SW480 (cell line): Measurements from ENCODE around the gene CHMP2A.
A peak's percentile ranks its signal among the peaks of the same experiment; 100 is the strongest.

Experiments used
- DNase-seq: peaks from one replicate; pipeline ENCODE4 v3.0.0-alpha.2; 2016; ENCODE audit warnings: low spot score

CHMP2A gene

GRCh38 chr19:58569943-58570670 is 15.2 kb upstream of the CHMP2A start:
- DNase-seq, result no peak

GRCh38 chr19:58569191-58569942 is 14.5 kb upstream of the CHMP2A start:
- DNase-seq, result no peak

GRCh38 chr19:58568453-58569130 is 13.7 kb upstream of the CHMP2A start:
- DNase-seq, result no peak

- DNase-seq, result no peak
Measured at GRCh38 chr19:58566989-58567388, 12.1 kb upstream of the CHMP2A start.

GRCh38 chr19:58563823-58564222 is 8.9 kb upstream of the CHMP2A start:
- DNase-seq, result no peak

- no peak for DNase-seq
Measured at GRCh38 chr19:58563034-58563573, 8.2 kb upstream of the CHMP2A start.

- DNase-seq, result no peak
Measured at GRCh38 chr19:58562122-58563033, 7.5 kb upstream of the CHMP2A start.

- DNase-seq, result no peak
Measured at GRCh38 chr19:58561373-58562121, 6.6 kb upstream of the CHMP2A start.

GRCh38 chr19:58560921-58561320 is 6.0 kb upstream of the CHMP2A start:
- DNase-seq, result no peak

- DNase-seq, result no peak
Measured at GRCh38 chr19:58560007-58560887, 5.3 kb upstream of the CHMP2A start.

GRCh38 chr19:58559275-58560006 is 4.5 kb upstream of the CHMP2A start:
- DNase-seq, result peak; percentile 96

GRCh38 chr19:58558623-58559274 is 3.8 kb upstream of the CHMP2A start:
- peak; percentile 99 for DNase-seq

- peak; percentile 50 for DNase-seq
Measured at GRCh38 chr19:58558066-58558622, 3.2 kb upstream of the CHMP2A start, which contains the start of gene UBE2M. UBE2M (minus strand) TSS chr19:58558611; CDS start chr19:58558381, 230 bp downstream.

- DNase-seq, result no peak
Measured at GRCh38 chr19:58557221-58558065, 2.5 kb upstream of the CHMP2A start.

- no peak for DNase-seq
Measured at GRCh38 chr19:58556622-58557220, 1.8 kb upstream of the CHMP2A start.

- DNase-seq, result no peak
Measured at GRCh38 chr19:58555920-58556621, 1.2 kb upstream of the CHMP2A start.
